K562 (cell line): ENCODE measurements around the gene AGO1. TPM values are rescaled to one million over a fixed set of nuclear protein-coding genes. Genes with fewer than 3 reads are reported as not detected.
A peak's percentile ranks its signal among the peaks of the same experiment; 100 is the strongest.

ENCODE experiments used
- ARID2 ChIP-seq: fragments of 450-650 bp; IDR thresholded peaks from 2 replicates; pipeline ENCODE4 v1.6.1; 2017; ENCODE audit warnings: antibody characterized with exemption, mild to moderate bottlenecking
- BCOR ChIP-seq: fragments of 450-650 bp; IDR thresholded peaks from 2 replicates; pipeline ENCODE4 v1.6.1; 2016
- CBFA2T2 ChIP-seq: fragments of 450-650 bp; conservative IDR thresholded peaks from 2 replicates; pipeline ENCODE4 v1.6.1; 2017; ENCODE audit warnings: mild to moderate bottlenecking
- CREM ChIP-seq: IDR thresholded peaks from 2 replicates; pipeline ENCODE4 v1.6.1; 2014; ENCODE audit warnings: antibody characterized with exemption, low read depth
- FOXA3 ChIP-seq, 2 experiments: fragments of 450-650 bp in 1 of 2; sonication (generic) in 1 of 2; formaldehyde crosslinking; IDR thresholded peaks in 1 of 2; conservative IDR thresholded peaks in 1 of 2; 2 replicates each; pipeline versions ENCODE4 v1.4.0 to v1.8.0; 2020 to 2022; ENCODE audit warnings: mild to moderate bottlenecking in 2 of 2, missing genetic modification reagents in 1 of 2
- HDAC3 ChIP-seq: fragments of 450-650 bp; IDR thresholded peaks from 2 replicates; pipeline ENCODE4 v1.6.1; 2018; ENCODE audit warnings: borderline replicate concordance, mild to moderate bottlenecking, moderate library complexity; ENCODE audit not compliant: partially characterized antibody
- HNRNPK ChIP-seq: fragments of 200-400 bp; formaldehyde crosslinking; IDR thresholded peaks from one replicate; pipeline ENCODE4 v1.6.1; 2018; ENCODE audit warnings: mild to moderate bottlenecking, low read depth, low read length; ENCODE audit not compliant: poor library complexity, severe bottlenecking
- KAT8 ChIP-seq: fragments of 450-650 bp; IDR thresholded peaks from 2 replicates; pipeline ENCODE4 v1.6.1; 2016; ENCODE audit warnings: low read depth, mild to moderate bottlenecking
- MTA1 ChIP-seq: fragments of 450-650 bp; IDR thresholded peaks from 2 replicates; pipeline ENCODE4 v1.6.1; 2017; ENCODE audit warnings: borderline replicate concordance
- MTF1 ChIP-seq: fragments of 250-450 bp; sonication (Bioruptor Pico); IDR thresholded peaks from 2 replicates; pipeline ENCODE4 v1.9.0; 2021; ENCODE audit warnings: moderate library complexity, mild to moderate bottlenecking, inconsistent platforms, borderline replicate concordance
- NFIX ChIP-seq: fragments of 250-450 bp; sonication (Bioruptor Pico); IDR thresholded peaks from 2 replicates; pipeline ENCODE4 v1.4.0; 2020; ENCODE audit warnings: low read depth, mild to moderate bottlenecking, moderate library complexity
- POLR2G ChIP-seq: fragments of 200-400 bp; formaldehyde crosslinking; IDR thresholded peaks from 2 replicates; pipeline ENCODE4 v1.6.1; 2017; ENCODE audit warnings: low read depth, mild to moderate bottlenecking, antibody characterized with exemption, low read length, moderate library complexity
- SMARCE1 ChIP-seq: fragments of 450-650 bp; IDR thresholded peaks from 2 replicates; pipeline ENCODE4 v1.7.1; 2016; ENCODE audit warnings: mild to moderate bottlenecking
- SRF ChIP-seq, 2 experiments: fragments of 250-450, 450-650 bp in 1 of 2; sonication (Bioruptor Pico) in 1 of 2; sonication (generic) in 1 of 2; formaldehyde crosslinking; IDR thresholded peaks; 2 replicates each; pipeline versions ENCODE4 v1.5.0 to v1.5.1; 2020 to 2022; ENCODE audit warnings: mild to moderate bottlenecking in 1 of 2, missing genetic modification reagents in 1 of 2
- WHSC1 ChIP-seq: IDR thresholded peaks from one replicate; pipeline ENCODE4 v1.6.1; 2012; ENCODE audit warnings: low read length, control low read depth, inconsistent platforms
- XRCC5 ChIP-seq: fragments of 200-400 bp; formaldehyde crosslinking; IDR thresholded peaks from 2 replicates; pipeline ENCODE4 v1.6.1; 2017; ENCODE audit warnings: low read depth, mild to moderate bottlenecking, low read length
- ZFX ChIP-seq: sonication (generic); formaldehyde crosslinking; IDR thresholded peaks from 2 replicates; pipeline ENCODE4 v1.8.0; 2022; ENCODE audit warnings: mild to moderate bottlenecking, missing genetic modification reagents, moderate library complexity
- ZNF165 ChIP-seq: fragments of 250-450 bp; sonication (Bioruptor Pico); IDR thresholded peaks from 2 replicates; pipeline ENCODE4 v1.4.0; 2020; ENCODE audit warnings: borderline replicate concordance
- ZNF347 ChIP-seq: fragments of 450-650 bp; formaldehyde crosslinking; IDR thresholded peaks from 2 replicates; pipeline ENCODE4 v1.4.0; 2020; ENCODE audit warnings: low read depth, mild to moderate bottlenecking, moderate library complexity
- ZNF436 ChIP-seq: fragments of 250-450, 450-650 bp; sonication (Bioruptor Pico); formaldehyde crosslinking; IDR thresholded peaks from 2 replicates; pipeline ENCODE4 v1.7.0; 2020; ENCODE audit warnings: mild to moderate bottlenecking
- ZNF717 ChIP-seq: fragments of 250-450 bp; sonication (Bioruptor Pico); IDR thresholded peaks from 2 replicates; pipeline ENCODE4 v1.5.0; 2021
- ZNF764 ChIP-seq: fragments of 250-450 bp; sonication (Bioruptor Pico); IDR thresholded peaks from 2 replicates; pipeline ENCODE4 v1.4.0; 2020; ENCODE audit warnings: low read depth, mild to moderate bottlenecking, moderate library complexity
- polyA plus RNA-seq, 8 experiments: library from polyadenylated mRNA; depleted of rRNA in 4 of 8; stranded (reverse) in 5 of 8; unstranded in 3 of 8; fragments of >200 nt; fragmentation: Nextera tagmentation in 2 of 8; fragmentation: Illumina TruSeq in 1 of 8; extraction: Ambion mirVana in 2 of 8; extraction: Trizol in 1 of 8; gene quantifications; 2 replicates each; pipeline versions ENCODE4 v1.2.1 to v1.2.3, GENCODE V29; 2011 to 2014; ENCODE audit warnings: inconsistent platforms in 1 of 8, missing spikeins in 1 of 8
- total RNA-seq, 7 experiments: library from RNA; depleted of rRNA in 6 of 7; stranded (reverse); fragments of >200 nt in 6 of 7; fragmentation: Illumina TruSeq in 2 of 7; extraction: Trizol in 2 of 7; gene quantifications; 2 replicates each; pipeline versions ENCODE4 v1.2.1 to v1.2.3, GENCODE V29; 2011 to 2021; ENCODE audit warnings: low replicate concordance in 1 of 7
- TF ChIP-seq, protein P1 (sequence below): sonication (generic); formaldehyde crosslinking; IDR thresholded peaks from 2 replicates; pipeline ENCODE4 v1.8.0; 2022; ENCODE audit warnings: mild to moderate bottlenecking, missing genetic modification reagents, borderline replicate concordance
- TF ChIP-seq, protein P2 (sequence below): sonication (generic); formaldehyde crosslinking; IDR thresholded peaks from 2 replicates; pipeline ENCODE4 v1.8.1; 2023; ENCODE audit warnings: mild to moderate bottlenecking, missing genetic modification reagents
- TF ChIP-seq, protein P3 (sequence below): fragments of 250-450 bp; sonication (Bioruptor Pico); IDR thresholded peaks from 2 replicates; pipeline ENCODE4 v1.5.0; 2021

Gene AGO1
- total and polyA plus RNA-seq, 9 of the 15 experiments (the other 6 are each of a cell fraction or from before 2014, with no cell fraction given) = 7.3 to 64.2 (median 26.0) TPM

DNA sequence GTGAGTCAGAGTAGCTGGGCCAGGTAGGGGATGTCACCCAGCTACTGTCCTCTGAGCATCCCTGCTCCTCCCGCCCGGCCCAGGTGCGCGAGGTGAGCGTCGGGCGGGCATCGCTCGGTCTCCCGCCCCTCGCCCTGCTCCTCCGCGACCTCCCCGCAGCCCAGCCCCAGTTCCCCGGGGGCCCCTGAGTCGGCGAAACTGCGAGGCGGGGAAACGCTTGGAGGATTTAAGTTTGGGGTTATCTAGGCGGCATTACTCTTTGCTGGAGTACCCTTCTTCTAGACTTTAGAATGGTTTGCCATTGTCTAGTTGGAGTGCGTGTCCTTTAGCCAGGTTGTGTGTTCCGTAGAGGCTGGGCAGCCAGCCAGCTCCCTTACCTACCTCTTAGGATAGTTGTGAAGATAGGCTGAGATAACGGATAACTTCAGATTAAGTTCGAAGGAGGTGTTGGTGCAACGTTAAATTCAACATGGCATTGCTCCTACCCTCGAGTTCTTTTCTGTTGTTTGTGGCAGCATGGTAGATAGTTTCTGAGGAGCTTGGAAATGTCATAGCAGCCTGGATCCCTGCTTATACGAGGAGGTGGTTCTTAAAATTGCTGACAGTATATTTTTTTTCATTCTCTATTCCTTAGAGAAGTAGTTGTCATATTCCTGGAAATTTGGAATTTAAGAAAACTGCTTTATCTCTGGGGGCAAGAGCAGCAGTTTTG, 48.6 kb downstream of the AGO1 start (continued):
- TF ChIP-seq, protein P1, sequence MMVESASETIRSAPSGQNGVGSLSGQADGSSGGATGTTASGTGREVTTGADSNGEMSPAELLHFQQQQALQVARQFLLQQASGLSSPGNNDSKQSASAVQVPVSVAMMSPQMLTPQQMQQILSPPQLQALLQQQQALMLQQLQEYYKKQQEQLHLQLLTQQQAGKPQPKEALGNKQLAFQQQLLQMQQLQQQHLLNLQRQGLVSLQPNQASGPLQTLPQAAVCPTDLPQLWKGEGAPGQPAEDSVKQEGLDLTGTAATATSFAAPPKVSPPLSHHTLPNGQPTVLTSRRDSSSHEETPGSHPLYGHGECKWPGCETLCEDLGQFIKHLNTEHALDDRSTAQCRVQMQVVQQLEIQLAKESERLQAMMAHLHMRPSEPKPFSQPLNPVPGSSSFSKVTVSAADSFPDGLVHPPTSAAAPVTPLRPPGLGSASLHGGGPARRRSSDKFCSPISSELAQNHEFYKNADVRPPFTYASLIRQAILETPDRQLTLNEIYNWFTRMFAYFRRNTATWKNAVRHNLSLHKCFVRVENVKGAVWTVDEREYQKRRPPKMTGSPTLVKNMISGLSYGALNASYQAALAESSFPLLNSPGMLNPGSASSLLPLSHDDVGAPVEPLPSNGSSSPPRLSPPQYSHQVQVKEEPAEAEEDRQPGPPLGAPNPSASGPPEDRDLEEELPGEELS = 0 out of 2 replicates have a peak, but pooled peaks have one; percentile 1
- TF ChIP-seq XRCC5 = no peak
- TF ChIP-seq KAT8 = no peak
- no peak for TF ChIP-seq WHSC1
- TF ChIP-seq, protein P2, sequence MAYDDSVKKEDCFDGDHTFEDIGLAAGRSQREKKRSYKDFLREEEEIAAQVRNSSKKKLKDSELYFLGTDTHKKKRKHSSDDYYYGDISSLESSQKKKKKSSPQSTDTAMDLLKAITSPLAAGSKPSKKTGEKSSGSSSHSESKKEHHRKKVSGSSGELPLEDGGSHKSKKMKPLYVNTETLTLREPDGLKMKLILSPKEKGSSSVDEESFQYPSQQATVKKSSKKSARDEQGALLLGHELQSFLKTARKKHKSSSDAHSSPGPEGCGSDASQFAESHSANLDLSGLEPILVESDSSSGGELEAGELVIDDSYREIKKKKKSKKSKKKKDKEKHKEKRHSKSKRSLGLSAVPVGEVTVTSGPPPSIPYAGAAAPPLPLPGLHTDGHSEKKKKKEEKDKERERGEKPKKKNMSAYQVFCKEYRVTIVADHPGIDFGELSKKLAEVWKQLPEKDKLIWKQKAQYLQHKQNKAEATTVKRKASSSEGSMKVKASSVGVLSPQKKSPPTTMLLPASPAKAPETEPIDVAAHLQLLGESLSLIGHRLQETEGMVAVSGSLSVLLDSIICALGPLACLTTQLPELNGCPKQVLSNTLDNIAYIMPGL (CRISPR knock-in tag) = no peak
- no peak for TF ChIP-seq CREM
- TF ChIP-seq HNRNPK = no peak
- TF ChIP-seq BCOR = no peak
- TF ChIP-seq FOXA3 (CRISPR knock-in tag; conservative IDR thresholded peaks at IDR 0.05 in 1 of 2, IDR thresholded peaks at IDR 0.05 in 1 of 2) = peak in 1 of 2 experiments; percentile 13; a peak in 1 of 4 replicates
- TF ChIP-seq ZNF436 (CRISPR knock-in tag) = no peak
- TF ChIP-seq MTA1 = 0 out of 2 replicates have a peak, but pooled peaks have one; percentile 9
- TF ChIP-seq MTF1 (CRISPR knock-in tag) = no peak
- no peak for TF ChIP-seq ZNF165
- TF ChIP-seq NFIX (CRISPR knock-in tag) = no peak
- TF ChIP-seq CBFA2T2 = no peak
- no peak for TF ChIP-seq POLR2G
- no peak for TF ChIP-seq SRF (CRISPR knock-in tag; IDR thresholded peaks at IDR 0.05)
- TF ChIP-seq ZNF764 (CRISPR knock-in tag) = no peak
- TF ChIP-seq SMARCE1 = no peak; the same call in 1 of the 2 replicates
- TF ChIP-seq ZNF717 (CRISPR knock-in tag) = no peak
- TF ChIP-seq ARID2 = 0 out of 2 replicates have a peak, but pooled peaks have one; percentile 10
- peak; percentile 14; the same call in 1 of the 2 replicates for TF ChIP-seq ZNF347 (CRISPR knock-in tag)
- no peak for TF ChIP-seq ZFX (CRISPR knock-in tag)
- TF ChIP-seq HDAC3 = no peak
- TF ChIP-seq, protein P3, sequence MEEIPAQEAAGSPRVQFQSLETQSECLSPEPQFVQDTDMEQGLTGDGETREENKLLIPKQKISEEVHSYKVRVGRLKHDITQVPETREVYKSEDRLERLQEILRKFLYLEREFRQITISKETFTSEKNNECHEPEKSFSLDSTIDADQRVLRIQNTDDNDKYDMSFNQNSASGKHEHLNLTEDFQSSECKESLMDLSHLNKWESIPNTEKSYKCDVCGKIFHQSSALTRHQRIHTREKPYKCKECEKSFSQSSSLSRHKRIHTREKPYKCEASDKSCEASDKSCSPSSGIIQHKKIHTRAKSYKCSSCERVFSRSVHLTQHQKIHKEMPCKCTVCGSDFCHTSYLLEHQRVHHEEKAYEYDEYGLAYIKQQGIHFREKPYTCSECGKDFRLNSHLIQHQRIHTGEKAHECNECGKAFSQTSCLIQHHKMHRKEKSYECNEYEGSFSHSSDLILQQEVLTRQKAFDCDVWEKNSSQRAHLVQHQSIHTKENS (CRISPR knock-in tag) = no peak
